HUDEP-2 (cell line): ENCODE results near the gene OR51F1.
"Not testable (repeated sequence)": the region's sequence is repeated elsewhere in the genome, so short reads cannot be mapped to it uniquely, and the experiment has no call there.

Source experiments
- DNase-seq, 76 experiments: peaks; one replicate each; lab custom pipeline; 2025; ENCODE audit not compliant: unreplicated experiment in 76 of 76; lab: John Stamatoyannopoulos, UW

The OR51F1 gene

GRCh38 chr11:4769838-4770237 is at the start of gene OR51F1:
Gene OR51F1, minus strand, starts transcription at chr11:4769938. Its CDS starts 0 bp downstream, at chr11:4769938.
- DNase-seq = no peak

- no peak for DNase-seq
These were observed 39.5 kb upstream of the OR51F1 start for GRCh38 chr11:4809246-4809645.

GRCh38 chr11:4808476-4808875 is 38.7 kb upstream of the OR51F1 start:
- DNase-seq = no peak

GRCh38 chr11:4804280-4804679 is 34.5 kb upstream of the OR51F1 start, which contains the start of gene OR52R1:
Gene OR52R1, minus strand, starts transcription at chr11:4804380. Its CDS starts 0 bp downstream, at chr11:4804380.
- DNase-seq = no peak

- DNase-seq = not testable (repeated sequence)
These were observed 31.6 kb upstream of the OR51F1 start for GRCh38 chr11:4801316-4801715.

- no peak for DNase-seq
These were observed 28.9 kb upstream of the OR51F1 start for GRCh38 chr11:4798427-4799183.

GRCh38 chr11:4797206-4797605 is 27.5 kb upstream of the OR51F1 start:
- no peak for DNase-seq

- no peak for DNase-seq
These were observed 12.7 kb upstream of the OR51F1 start for GRCh38 chr11:4782454-4782853.

GRCh38 chr11:4768094-4768493 is 1.6 kb downstream of the OR51F1 start:
- no peak for DNase-seq

- DNase-seq = no peak
These were observed 3.2 kb downstream of the OR51F1 start for GRCh38 chr11:4766420-4767043.

- no peak for DNase-seq
These were observed 6.6 kb downstream of the OR51F1 start for GRCh38 chr11:4763096-4763495.

- DNase-seq = no peak
These were observed 18.5 kb downstream of the OR51F1 start for GRCh38 chr11:4751201-4751600.

- DNase-seq = no peak
These were observed 21.3 kb downstream of the OR51F1 start for GRCh38 chr11:4748438-4748837.

GRCh38 chr11:4740735-4741134 is 29.0 kb downstream of the OR51F1 start:
- no peak for DNase-seq

GRCh38 chr11:4727171-4727570 is 42.6 kb downstream of the OR51F1 start:
- no peak for DNase-seq

- DNase-seq = peak in 1 of 76 experiments; percentile 11
These were observed 46.9 kb downstream of the OR51F1 start for GRCh38 chr11:4722616-4723534.
